WTC11 (cell line): ENCODE data around the gene SNX32. TPM values are rescaled to one million over a fixed set of nuclear protein-coding genes. Genes with fewer than 3 reads are reported as not detected.

Source experiments
- CREM ChIP-seq: sonication (generic); formaldehyde crosslinking; IDR thresholded peaks from 2 replicates; pipeline ENCODE4 v1.8.1; 2022; ENCODE audit warnings: mild to moderate bottlenecking, missing genetic modification reagents, moderate library complexity
- ESRRA ChIP-seq: sonication (generic); formaldehyde crosslinking; IDR thresholded peaks from 2 replicates; pipeline ENCODE4 v1.8.1; 2022; ENCODE audit warnings: mild to moderate bottlenecking, missing genetic modification reagents, borderline replicate concordance
- IRF2 ChIP-seq: sonication (generic); formaldehyde crosslinking; IDR thresholded peaks from 2 replicates; pipeline ENCODE4 v1.8.0; 2022; ENCODE audit warnings: low read depth, missing genetic modification reagents, borderline replicate concordance
- NR1H2 ChIP-seq: sonication (generic); formaldehyde crosslinking; IDR thresholded peaks from 2 replicates; pipeline ENCODE4 v1.9.0; 2021; ENCODE audit warnings: mild to moderate bottlenecking, moderate library complexity, missing genetic modification reagents
- PRRX2 ChIP-seq: fragments of 250-450 bp; sonication (Bioruptor Pico); IDR thresholded peaks from 2 replicates; pipeline ENCODE4 v1.8.0; 2021; ENCODE audit warnings: mild to moderate bottlenecking
- RORB ChIP-seq: fragments of 250-450 bp; sonication (Bioruptor Pico); IDR thresholded peaks from 2 replicates; pipeline ENCODE4 v1.9.0; 2021; ENCODE audit warnings: mild to moderate bottlenecking
- TP53 ChIP-seq: sonication (generic); formaldehyde crosslinking; IDR thresholded peaks from 2 replicates; pipeline ENCODE4 v1.8.1; 2023; ENCODE audit warnings: mild to moderate bottlenecking, missing genetic modification reagents
- total RNA-seq: library from RNA; stranded (reverse); gene quantifications from 3 replicates; pipeline ENCODE4 v1.2.3, GENCODE V29; 2021
- TF ChIP-seq, protein P1 (sequence below): sonication (generic); formaldehyde crosslinking; conservative IDR thresholded peaks from 2 replicates; pipeline ENCODE4 v1.8.1; 2023; ENCODE audit warnings: mild to moderate bottlenecking, low read depth, missing genetic modification reagents, moderate library complexity
- TF ChIP-seq, protein P2 (sequence below): sonication (generic); formaldehyde crosslinking; IDR thresholded peaks from 2 replicates; pipeline ENCODE4 v1.8.1; 2022; ENCODE audit warnings: mild to moderate bottlenecking, missing genetic modification reagents, moderate library complexity, borderline replicate concordance
- TF ChIP-seq, protein P3 (sequence below): sonication (generic); formaldehyde crosslinking; IDR thresholded peaks from 2 replicates; pipeline ENCODE4 v1.8.0; 2023; ENCODE audit warnings: missing genetic modification reagents, mild to moderate bottlenecking, borderline replicate concordance
- TF ChIP-seq, protein P4 (sequence below): sonication (generic); formaldehyde crosslinking; IDR thresholded peaks from 2 replicates; pipeline ENCODE4 v1.8.1; 2023; ENCODE audit warnings: mild to moderate bottlenecking, missing genetic modification reagents
- TF ChIP-seq, protein P5 (sequence below): sonication (generic); formaldehyde crosslinking; IDR thresholded peaks from 2 replicates; pipeline ENCODE4 v1.8.1; 2023; ENCODE audit warnings: mild to moderate bottlenecking, moderate library complexity, missing genetic modification reagents
- TF ChIP-seq, protein P6 (sequence below): fragments of 250-450 bp; sonication (Bioruptor Pico); conservative IDR thresholded peaks from 2 replicates; pipeline ENCODE4 v1.9.0; 2021; ENCODE audit warnings: mild to moderate bottlenecking

The SNX32 gene
- total RNA-seq, 1 experiment from 2014 or later, result 2.9 TPM

DNA sequence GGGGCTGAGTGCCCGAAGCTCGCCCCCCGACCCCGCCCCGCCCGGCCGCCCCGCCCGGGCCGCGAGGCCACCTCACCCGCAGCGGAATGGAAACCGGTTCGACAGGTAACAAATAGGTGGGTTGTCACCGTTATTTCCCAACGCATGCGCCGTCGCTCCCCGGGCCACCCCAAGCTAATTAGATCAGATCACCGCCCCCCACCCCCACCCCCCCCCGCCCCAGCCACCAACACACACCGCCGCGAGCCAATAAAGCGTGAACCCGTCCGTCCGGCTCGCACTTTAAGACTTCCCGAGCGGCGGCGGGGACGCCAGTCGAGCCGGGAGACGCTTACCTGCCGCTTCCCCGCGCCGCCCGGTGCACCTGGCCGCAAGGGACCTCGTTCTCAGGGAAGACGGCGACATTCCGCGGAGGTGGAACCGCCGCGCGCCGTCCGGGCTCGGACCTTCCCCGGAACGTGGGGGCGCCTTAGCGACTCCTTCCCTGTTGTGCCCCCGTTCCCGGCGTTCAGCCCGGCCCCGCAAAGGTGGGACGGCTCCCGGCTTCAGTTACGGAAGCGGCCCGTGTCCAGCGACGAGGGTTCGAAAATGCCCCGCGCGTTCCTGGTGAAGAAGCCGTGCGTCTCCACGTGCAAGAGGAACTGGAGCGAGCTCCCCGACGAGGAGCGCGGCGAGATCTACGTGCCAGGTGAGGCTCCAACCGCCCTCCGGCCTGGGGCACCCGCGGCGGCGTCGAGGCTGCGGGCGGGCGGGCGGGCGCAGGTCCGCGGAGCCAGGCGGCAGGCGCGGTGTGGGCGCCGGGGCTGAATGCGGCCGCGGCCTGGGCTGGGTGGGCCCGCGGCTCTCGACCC lies 46.8 kb upstream of the SNX32 start, which contains the start of gene OVOL1 (continued):
- TF ChIP-seq ESRRA (CRISPR knock-in tag) (no peak), TP53 (CRISPR knock-in tag) (no peak), NR1H2 (CRISPR knock-in tag) (no peak), CREM (CRISPR knock-in tag) (no peak), RORB (CRISPR knock-in tag) (no peak), IRF2 (CRISPR knock-in tag) (no peak), PRRX2 (CRISPR knock-in tag) (no peak)
- TF ChIP-seq, protein P1, sequence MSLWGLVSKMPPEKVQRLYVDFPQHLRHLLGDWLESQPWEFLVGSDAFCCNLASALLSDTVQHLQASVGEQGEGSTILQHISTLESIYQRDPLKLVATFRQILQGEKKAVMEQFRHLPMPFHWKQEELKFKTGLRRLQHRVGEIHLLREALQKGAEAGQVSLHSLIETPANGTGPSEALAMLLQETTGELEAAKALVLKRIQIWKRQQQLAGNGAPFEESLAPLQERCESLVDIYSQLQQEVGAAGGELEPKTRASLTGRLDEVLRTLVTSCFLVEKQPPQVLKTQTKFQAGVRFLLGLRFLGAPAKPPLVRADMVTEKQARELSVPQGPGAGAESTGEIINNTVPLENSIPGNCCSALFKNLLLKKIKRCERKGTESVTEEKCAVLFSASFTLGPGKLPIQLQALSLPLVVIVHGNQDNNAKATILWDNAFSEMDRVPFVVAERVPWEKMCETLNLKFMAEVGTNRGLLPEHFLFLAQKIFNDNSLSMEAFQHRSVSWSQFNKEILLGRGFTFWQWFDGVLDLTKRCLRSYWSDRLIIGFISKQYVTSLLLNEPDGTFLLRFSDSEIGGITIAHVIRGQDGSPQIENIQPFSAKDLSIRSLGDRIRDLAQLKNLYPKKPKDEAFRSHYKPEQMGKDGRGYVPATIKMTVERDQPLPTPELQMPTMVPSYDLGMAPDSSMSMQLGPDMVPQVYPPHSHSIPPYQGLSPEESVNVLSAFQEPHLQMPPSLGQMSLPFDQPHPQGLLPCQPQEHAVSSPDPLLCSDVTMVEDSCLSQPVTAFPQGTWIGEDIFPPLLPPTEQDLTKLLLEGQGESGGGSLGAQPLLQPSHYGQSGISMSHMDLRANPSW (CRISPR knock-in tag), result no peak
- TF ChIP-seq, protein P2, sequence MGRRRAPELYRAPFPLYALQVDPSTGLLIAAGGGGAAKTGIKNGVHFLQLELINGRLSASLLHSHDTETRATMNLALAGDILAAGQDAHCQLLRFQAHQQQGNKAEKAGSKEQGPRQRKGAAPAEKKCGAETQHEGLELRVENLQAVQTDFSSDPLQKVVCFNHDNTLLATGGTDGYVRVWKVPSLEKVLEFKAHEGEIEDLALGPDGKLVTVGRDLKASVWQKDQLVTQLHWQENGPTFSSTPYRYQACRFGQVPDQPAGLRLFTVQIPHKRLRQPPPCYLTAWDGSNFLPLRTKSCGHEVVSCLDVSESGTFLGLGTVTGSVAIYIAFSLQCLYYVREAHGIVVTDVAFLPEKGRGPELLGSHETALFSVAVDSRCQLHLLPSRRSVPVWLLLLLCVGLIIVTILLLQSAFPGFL (CRISPR knock-in tag), result no peak
- TF ChIP-seq, protein P3, sequence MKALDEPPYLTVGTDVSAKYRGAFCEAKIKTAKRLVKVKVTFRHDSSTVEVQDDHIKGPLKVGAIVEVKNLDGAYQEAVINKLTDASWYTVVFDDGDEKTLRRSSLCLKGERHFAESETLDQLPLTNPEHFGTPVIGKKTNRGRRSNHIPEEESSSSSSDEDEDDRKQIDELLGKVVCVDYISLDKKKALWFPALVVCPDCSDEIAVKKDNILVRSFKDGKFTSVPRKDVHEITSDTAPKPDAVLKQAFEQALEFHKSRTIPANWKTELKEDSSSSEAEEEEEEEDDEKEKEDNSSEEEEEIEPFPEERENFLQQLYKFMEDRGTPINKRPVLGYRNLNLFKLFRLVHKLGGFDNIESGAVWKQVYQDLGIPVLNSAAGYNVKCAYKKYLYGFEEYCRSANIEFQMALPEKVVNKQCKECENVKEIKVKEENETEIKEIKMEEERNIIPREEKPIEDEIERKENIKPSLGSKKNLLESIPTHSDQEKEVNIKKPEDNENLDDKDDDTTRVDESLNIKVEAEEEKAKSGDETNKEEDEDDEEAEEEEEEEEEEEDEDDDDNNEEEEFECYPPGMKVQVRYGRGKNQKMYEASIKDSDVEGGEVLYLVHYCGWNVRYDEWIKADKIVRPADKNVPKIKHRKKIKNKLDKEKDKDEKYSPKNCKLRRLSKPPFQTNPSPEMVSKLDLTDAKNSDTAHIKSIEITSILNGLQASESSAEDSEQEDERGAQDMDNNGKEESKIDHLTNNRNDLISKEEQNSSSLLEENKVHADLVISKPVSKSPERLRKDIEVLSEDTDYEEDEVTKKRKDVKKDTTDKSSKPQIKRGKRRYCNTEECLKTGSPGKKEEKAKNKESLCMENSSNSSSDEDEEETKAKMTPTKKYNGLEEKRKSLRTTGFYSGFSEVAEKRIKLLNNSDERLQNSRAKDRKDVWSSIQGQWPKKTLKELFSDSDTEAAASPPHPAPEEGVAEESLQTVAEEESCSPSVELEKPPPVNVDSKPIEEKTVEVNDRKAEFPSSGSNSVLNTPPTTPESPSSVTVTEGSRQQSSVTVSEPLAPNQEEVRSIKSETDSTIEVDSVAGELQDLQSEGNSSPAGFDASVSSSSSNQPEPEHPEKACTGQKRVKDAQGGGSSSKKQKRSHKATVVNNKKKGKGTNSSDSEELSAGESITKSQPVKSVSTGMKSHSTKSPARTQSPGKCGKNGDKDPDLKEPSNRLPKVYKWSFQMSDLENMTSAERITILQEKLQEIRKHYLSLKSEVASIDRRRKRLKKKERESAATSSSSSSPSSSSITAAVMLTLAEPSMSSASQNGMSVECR (CRISPR knock-in tag), result peak; percentile 68; the same call in 1 of the 2 replicates
- TF ChIP-seq, protein P4, sequence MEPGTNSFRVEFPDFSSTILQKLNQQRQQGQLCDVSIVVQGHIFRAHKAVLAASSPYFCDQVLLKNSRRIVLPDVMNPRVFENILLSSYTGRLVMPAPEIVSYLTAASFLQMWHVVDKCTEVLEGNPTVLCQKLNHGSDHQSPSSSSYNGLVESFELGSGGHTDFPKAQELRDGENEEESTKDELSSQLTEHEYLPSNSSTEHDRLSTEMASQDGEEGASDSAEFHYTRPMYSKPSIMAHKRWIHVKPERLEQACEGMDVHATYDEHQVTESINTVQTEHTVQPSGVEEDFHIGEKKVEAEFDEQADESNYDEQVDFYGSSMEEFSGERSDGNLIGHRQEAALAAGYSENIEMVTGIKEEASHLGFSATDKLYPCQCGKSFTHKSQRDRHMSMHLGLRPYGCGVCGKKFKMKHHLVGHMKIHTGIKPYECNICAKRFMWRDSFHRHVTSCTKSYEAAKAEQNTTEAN (CRISPR knock-in tag), result no peak
- TF ChIP-seq, protein P5, sequence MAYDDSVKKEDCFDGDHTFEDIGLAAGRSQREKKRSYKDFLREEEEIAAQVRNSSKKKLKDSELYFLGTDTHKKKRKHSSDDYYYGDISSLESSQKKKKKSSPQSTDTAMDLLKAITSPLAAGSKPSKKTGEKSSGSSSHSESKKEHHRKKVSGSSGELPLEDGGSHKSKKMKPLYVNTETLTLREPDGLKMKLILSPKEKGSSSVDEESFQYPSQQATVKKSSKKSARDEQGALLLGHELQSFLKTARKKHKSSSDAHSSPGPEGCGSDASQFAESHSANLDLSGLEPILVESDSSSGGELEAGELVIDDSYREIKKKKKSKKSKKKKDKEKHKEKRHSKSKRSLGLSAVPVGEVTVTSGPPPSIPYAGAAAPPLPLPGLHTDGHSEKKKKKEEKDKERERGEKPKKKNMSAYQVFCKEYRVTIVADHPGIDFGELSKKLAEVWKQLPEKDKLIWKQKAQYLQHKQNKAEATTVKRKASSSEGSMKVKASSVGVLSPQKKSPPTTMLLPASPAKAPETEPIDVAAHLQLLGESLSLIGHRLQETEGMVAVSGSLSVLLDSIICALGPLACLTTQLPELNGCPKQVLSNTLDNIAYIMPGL, result 0 out of 2 replicates have a peak, but pooled peaks have one; percentile 40
- TF ChIP-seq, protein P6, sequence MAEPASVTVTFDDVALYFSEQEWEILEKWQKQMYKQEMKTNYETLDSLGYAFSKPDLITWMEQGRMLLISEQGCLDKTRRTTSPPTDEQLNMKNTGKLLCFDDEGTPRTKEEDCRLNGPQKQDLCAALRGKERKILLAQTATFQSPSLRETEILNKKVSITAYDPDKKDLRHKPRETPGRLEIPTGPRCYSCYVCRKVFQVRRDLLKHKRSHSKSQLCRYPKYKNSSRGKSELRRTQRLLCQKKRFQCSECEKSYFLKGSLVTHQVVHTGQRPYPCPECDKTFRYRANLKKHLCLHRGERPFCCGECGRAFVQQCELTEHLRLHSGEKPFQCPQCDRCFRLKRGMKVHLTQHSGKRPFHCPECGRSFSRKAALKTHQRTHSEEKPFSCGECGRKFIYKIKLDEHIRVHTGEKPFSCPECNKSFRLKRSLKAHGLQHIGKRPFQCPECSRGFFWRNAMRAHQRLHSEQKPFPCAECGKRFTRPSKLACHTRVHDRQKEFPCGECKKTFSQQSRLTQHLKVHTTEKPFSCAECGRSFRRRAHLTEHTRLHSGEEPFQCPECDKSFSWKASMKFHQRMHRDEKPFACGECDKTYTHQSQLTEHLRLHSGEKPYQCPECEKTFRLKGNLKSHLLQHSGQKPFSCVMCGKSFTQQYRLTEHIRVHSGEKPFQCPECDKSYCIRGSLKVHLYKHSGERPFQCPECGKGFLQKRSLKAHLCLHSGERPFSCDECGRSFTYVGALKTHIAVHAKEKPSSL (CRISPR knock-in tag), result no peak
